ENCODE results near the gene GLDC. TPM values are rescaled to one million over a fixed set of nuclear protein-coding genes. Genes with fewer than 3 reads are reported as not detected.

Gene GLDC
- polyA plus RNA-seq, 1 donor = 0.81 TPM

- no peak for DNase-seq (ENCODE audit: low read depth)
Observed at GRCh38 chr9:6620796-6621195, 24.7 kb downstream of the GLDC start.

GRCh38 chr9:6620353-6620752, 25.2 kb downstream of the GLDC start:
- DNase-seq (ENCODE audit: low read depth) = no peak

GRCh38 chr9:6619909-6620308, 25.6 kb downstream of the GLDC start:
- DNase-seq (ENCODE audit: low read depth) = no peak

GRCh38 chr9:6616951-6617602, 28.5 kb downstream of the GLDC start:
- DNase-seq (ENCODE audit: low read depth) = no peak

- DNase-seq (ENCODE audit: low read depth) = no peak
Observed at GRCh38 chr9:6614489-6614888, 31.0 kb downstream of the GLDC start.

GRCh38 chr9:6611865-6612264, 33.7 kb downstream of the GLDC start:
- no peak for DNase-seq (ENCODE audit: low read depth)

- no peak for DNase-seq (ENCODE audit: low read depth)
Observed at GRCh38 chr9:6610073-6610472, 35.5 kb downstream of the GLDC start.

GRCh38 chr9:6609497-6610016, 36.0 kb downstream of the GLDC start:
- no peak for DNase-seq (ENCODE audit: low read depth)

GRCh38 chr9:6605202-6605601, 40.3 kb downstream of the GLDC start:
- DNase-seq (ENCODE audit: low read depth) = no peak

- DNase-seq (ENCODE audit: low read depth) = no peak
Observed at GRCh38 chr9:6600426-6600825, 45.1 kb downstream of the GLDC start.

- no peak for DNase-seq (ENCODE audit: low read depth)
Observed at GRCh38 chr9:6600006-6600405, 45.5 kb downstream of the GLDC start.

- DNase-seq (ENCODE audit: low read depth) = no peak
Observed at GRCh38 chr9:6598249-6598725, 47.2 kb downstream of the GLDC start.

- no peak for DNase-seq (ENCODE audit: low read depth)
Observed at GRCh38 chr9:6592791-6593190, 52.7 kb downstream of the GLDC start.

GRCh38 chr9:6592231-6592630, 53.3 kb downstream of the GLDC start:
- no peak for DNase-seq (ENCODE audit: low read depth)

GRCh38 chr9:6590772-6591384, 54.7 kb downstream of the GLDC start:
- no peak for DNase-seq (ENCODE audit: low read depth)

- DNase-seq (ENCODE audit: low read depth) = peak; percentile 1
Observed at GRCh38 chr9:6590334-6590733, 55.2 kb downstream of the GLDC start.

GRCh38 chr9:6584881-6585597, 60.5 kb downstream of the GLDC start:
- peak; percentile 31 for DNase-seq (ENCODE audit: low read depth)

GRCh38 chr9:6581253-6581652, 64.3 kb downstream of the GLDC start:
- DNase-seq (ENCODE audit: low read depth) = no peak

GRCh38 chr9:6579613-6580012, 65.9 kb downstream of the GLDC start:
- DNase-seq (ENCODE audit: low read depth) = no peak

GRCh38 chr9:6576987-6577386, 68.5 kb downstream of the GLDC start:
- DNase-seq (ENCODE audit: low read depth) = no peak

- no peak for DNase-seq (ENCODE audit: low read depth)
Observed at GRCh38 chr9:6575324-6576034, 70.0 kb downstream of the GLDC start.

GRCh38 chr9:6567140-6567591, 78.4 kb downstream of the GLDC start:
- DNase-seq (ENCODE audit: low read depth) = no peak

Measured in forelimb muscle (tissue), 1 donor.